Loucy (cell line): ENCODE measurements around the gene IL17C.

ENCODE experiments used
- H2AFZ ChIP-seq: fragments of 200-600 bp; sonication (generic); 2 replicates; pipeline ENCODE4 v1.6.0; 2016; ENCODE audit warnings: antibody characterized with exemption, mild to moderate bottlenecking, low read length, moderate library complexity
- H3F3A ChIP-seq: fragments of 200-600 bp; 2 replicates; pipeline ENCODE4 v1.6.0; 2016; ENCODE audit warnings: antibody characterized with exemption, low read depth, mild to moderate bottlenecking
- H3K27me3 ChIP-seq: fragments of 200-600 bp; sonication (generic); 2 replicates; pipeline ENCODE4 v1.6.1; 2014; ENCODE audit warnings: low read length, mild to moderate bottlenecking; ENCODE audit not compliant: insufficient read depth, poor library complexity, severe bottlenecking
- H3K36me3 ChIP-seq: fragments of 200-600 bp; sonication (generic); 2 replicates; pipeline ENCODE4 v1.6.1; 2016; ENCODE audit warnings: low read length; ENCODE audit not compliant: insufficient read depth
- H3K4me1 ChIP-seq: fragments of 200-600 bp; sonication (generic); 2 replicates; pipeline ENCODE4 v1.5.1; 2014; ENCODE audit warnings: low read length, mild to moderate bottlenecking; ENCODE audit not compliant: insufficient read depth, poor library complexity, severe bottlenecking
- H3K4me2 ChIP-seq: fragments of 200-600 bp; sonication (generic); 2 replicates; pipeline ENCODE4 v1.6.0; 2014; ENCODE audit warnings: antibody characterized with exemption, low read length, low read depth, mild to moderate bottlenecking; ENCODE audit not compliant: poor library complexity, severe bottlenecking
- H3K4me3 ChIP-seq: fragments of 200-600 bp; sonication (generic); 2 replicates; pipeline ENCODE4 v1.5.1; 2014; ENCODE audit warnings: low read length, mild to moderate bottlenecking, mixed read lengths; ENCODE audit not compliant: poor library complexity, severe bottlenecking
- H3K79me2 ChIP-seq: fragments of 200-600 bp; sonication (generic); 2 replicates; pipeline ENCODE4 v1.6.1; 2014; ENCODE audit warnings: low read length; ENCODE audit not compliant: insufficient read depth
- H3K9ac ChIP-seq: fragments of 200-600 bp; sonication (generic); 2 replicates; pipeline ENCODE4 v1.6.0; 2014; ENCODE audit warnings: mild to moderate bottlenecking, low read depth, low read length, moderate library complexity; ENCODE audit not compliant: poor library complexity, severe bottlenecking
- H3K9me2 ChIP-seq: fragments of 200-600 bp; sonication (generic); replicated peaks from 2 replicates; pipeline ENCODE4 v1.6.1; 2016; ENCODE audit warnings: low read depth, low read length, mixed read lengths
- H3K9me3 ChIP-seq: fragments of 200-600 bp; sonication (generic); 2 replicates; pipeline ENCODE4 v1.6.1; 2014; ENCODE audit warnings: mild to moderate bottlenecking, antibody characterized with exemption, low read length, low read depth; ENCODE audit not compliant: insufficient read depth
- H4K20me1 ChIP-seq: fragments of 200-600 bp; sonication (generic); 2 replicates; pipeline ENCODE4 v1.6.0; 2014; ENCODE audit warnings: antibody characterized with exemption, low read length, mild to moderate bottlenecking; ENCODE audit not compliant: insufficient read depth, poor library complexity, severe bottlenecking
- EZH2phosphoT487 ChIP-seq: fragments of 200-600 bp; IDR thresholded peaks from 2 replicates; pipeline ENCODE4 v1.6.1; 2018; ENCODE audit warnings: antibody characterized with exemption, mild to moderate bottlenecking, moderate library complexity, borderline replicate concordance
- TF ChIP-seq, protein P1 (sequence below): fragments of 200-600 bp; sonication (generic); conservative IDR thresholded peaks from 2 replicates; pipeline ENCODE4 v1.5.1; 2014; ENCODE audit warnings: mild to moderate bottlenecking, antibody characterized with exemption, low read length

The IL17C gene

GRCh38 chr16:88645455-88645854, 7.1 kb downstream of the IL17C start:
- Histone ChIP-seq H4K20me1 (peaks cover 12% of the 10 kb centered on the region), H3K79me2 (peaks cover 20% of the 10 kb centered on the region), H3K9me2 (no peaks in the 10 kb centered on the region), H3K9me3 (no peaks in the 10 kb centered on the region), H3K4me2 (no peak overlapping the region), H3F3A (no peaks in the 10 kb centered on the region), H3K36me3 (no peaks in the 10 kb centered on the region), H3K9ac (no peak overlapping the region), H2AFZ (no peak overlapping the region), H3K4me1 (no peaks in the 10 kb centered on the region), H3K4me3 (no peak overlapping the region), H3K27me3 (no peaks in the 10 kb centered on the region)
- TF ChIP-seq, protein P1, sequence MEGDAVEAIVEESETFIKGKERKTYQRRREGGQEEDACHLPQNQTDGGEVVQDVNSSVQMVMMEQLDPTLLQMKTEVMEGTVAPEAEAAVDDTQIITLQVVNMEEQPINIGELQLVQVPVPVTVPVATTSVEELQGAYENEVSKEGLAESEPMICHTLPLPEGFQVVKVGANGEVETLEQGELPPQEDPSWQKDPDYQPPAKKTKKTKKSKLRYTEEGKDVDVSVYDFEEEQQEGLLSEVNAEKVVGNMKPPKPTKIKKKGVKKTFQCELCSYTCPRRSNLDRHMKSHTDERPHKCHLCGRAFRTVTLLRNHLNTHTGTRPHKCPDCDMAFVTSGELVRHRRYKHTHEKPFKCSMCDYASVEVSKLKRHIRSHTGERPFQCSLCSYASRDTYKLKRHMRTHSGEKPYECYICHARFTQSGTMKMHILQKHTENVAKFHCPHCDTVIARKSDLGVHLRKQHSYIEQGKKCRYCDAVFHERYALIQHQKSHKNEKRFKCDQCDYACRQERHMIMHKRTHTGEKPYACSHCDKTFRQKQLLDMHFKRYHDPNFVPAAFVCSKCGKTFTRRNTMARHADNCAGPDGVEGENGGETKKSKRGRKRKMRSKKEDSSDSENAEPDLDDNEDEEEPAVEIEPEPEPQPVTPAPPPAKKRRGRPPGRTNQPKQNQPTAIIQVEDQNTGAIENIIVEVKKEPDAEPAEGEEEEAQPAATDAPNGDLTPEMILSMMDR: no peak
- TF ChIP-seq EZH2phosphoT487: no peak

DNA sequence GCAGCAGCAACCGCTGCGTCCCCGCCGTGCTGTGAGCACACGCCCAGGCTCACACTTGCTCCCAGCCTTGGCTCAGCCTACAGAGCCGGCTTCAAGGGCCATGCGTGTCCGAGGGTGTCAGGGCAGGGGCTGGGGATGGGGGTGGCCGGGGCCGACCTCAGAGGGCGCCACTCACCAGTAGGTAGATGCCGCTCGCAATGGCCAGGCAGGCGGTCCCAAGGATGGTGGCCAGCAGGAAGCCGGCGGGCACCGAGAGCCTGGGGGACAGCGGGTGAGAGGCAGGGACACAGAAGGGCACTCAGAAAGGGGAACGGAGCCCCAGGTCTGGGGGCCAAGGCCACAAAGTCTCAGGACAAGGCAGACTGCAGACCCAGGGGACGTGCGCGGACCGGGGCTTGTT, 7.6 kb downstream of the IL17C start:
- Histone ChIP-seq H3K36me3 (no peaks in the 10 kb centered on the region), H3K9me3 (no peaks in the 10 kb centered on the region), H4K20me1 (peaks cover 12% of the 10 kb centered on the region), H3K4me2 (no peak overlapping the region), H3K4me3 (no peak overlapping the region), H3F3A (no peaks in the 10 kb centered on the region), H3K27me3 (no peaks in the 10 kb centered on the region), H3K4me1 (no peaks in the 10 kb centered on the region), H3K9me2 (no peaks in the 10 kb centered on the region), H3K9ac (no peak overlapping the region), H3K79me2 (peaks cover 23% of the 10 kb centered on the region), H2AFZ (no peak overlapping the region)
- TF ChIP-seq, protein P1: no peak
- no peak for TF ChIP-seq EZH2phosphoT487

DNA sequence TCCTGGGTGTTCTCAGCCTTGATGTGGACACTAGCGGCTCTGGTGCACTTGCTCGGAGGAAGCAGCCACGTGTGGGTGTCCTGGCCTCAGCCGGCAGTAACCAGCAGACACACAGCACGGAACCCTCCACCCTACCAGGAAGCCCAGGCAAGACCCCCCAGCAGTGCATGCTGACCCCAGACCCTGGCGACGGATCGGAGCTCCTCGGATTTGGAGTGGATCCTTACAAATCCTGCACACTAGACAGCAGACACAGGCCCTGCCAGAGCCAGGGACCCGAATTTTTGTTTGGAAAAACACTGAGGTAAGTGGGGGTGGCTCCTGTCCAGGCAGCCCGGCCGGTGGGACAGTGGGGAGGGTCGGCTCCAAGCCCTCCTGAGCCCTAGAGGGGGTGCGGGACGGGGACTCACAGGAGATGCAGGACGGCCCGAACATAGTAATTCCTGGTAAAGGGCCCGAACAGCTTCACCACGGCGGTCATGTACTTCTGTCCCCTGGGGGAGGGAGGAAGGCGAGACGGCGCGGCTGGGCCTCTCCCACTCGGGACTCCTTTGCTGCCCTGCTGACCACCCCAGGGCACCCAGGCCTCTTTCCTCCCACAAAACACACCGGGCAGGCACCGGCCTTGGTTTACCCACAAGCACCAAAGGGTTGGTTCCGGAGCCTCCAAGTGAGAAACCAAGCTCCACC, 8.1 kb downstream of the IL17C start:
- no peaks in the 10 kb centered on the region for H3K36me3 ChIP-seq
- no peak overlapping the region for H3K9ac ChIP-seq
- no peak overlapping the region for H3K4me3 ChIP-seq
- no peaks in the 10 kb centered on the region for H3K27me3 ChIP-seq
- no peak for TF ChIP-seq EZH2phosphoT487
- TF ChIP-seq, protein P1: no peak
- no peaks in the 10 kb centered on the region for H3F3A ChIP-seq
- peaks cover 23% of the 10 kb centered on the region for H3K79me2 ChIP-seq
- H3K9me2 ChIP-seq: no peaks in the 10 kb centered on the region
- H4K20me1 ChIP-seq: peaks cover 12% of the 10 kb centered on the region
- H2AFZ ChIP-seq: no peak overlapping the region
- no peaks in the 10 kb centered on the region for H3K9me3 ChIP-seq
- H3K4me1 ChIP-seq: peaks cover under 1% of the 10 kb centered on the region
- H3K4me2 ChIP-seq: no peak overlapping the region
